ACC112 (cell line): ENCODE results near the gene SLC39A5.
"Not testable (repeated sequence)": the region's sequence is repeated elsewhere in the genome, so short reads cannot be mapped to it uniquely, and the experiment has no call there.

ENCODE experiments used
- H2AFZ ChIP-seq: fragments of 200-600 bp; sonication (generic); one replicate; pipeline ENCODE4 v1.6.0; 2017; ENCODE audit warnings: antibody characterized with exemption, low read length; ENCODE audit not compliant: unreplicated experiment
- H3K27ac ChIP-seq: fragments of 200-600 bp; sonication (generic); 2 replicates; pipeline ENCODE4 v1.5.1; 2014; ENCODE audit warnings: low read depth, mild to moderate bottlenecking, antibody characterized with exemption, low read length, moderate library complexity
- H3K27me3 ChIP-seq: fragments of 200-600 bp; sonication (generic); 2 replicates; pipeline ENCODE4 v1.6.1; 2014; ENCODE audit warnings: mild to moderate bottlenecking, antibody characterized with exemption, low read length, moderate library complexity, mixed read lengths; ENCODE audit not compliant: insufficient read depth
- H3K36me3 ChIP-seq: fragments of 200-600 bp; sonication (generic); 2 replicates; pipeline ENCODE4 v1.6.1; 2016; ENCODE audit warnings: mild to moderate bottlenecking, antibody characterized with exemption, low read length, moderate library complexity, mixed read lengths; ENCODE audit not compliant: insufficient read depth
- H3K4me1 ChIP-seq: fragments of 200-600 bp; sonication (generic); one replicate; pipeline ENCODE4 v1.6.1; 2016; ENCODE audit warnings: low read length, mixed read lengths; ENCODE audit not compliant: insufficient read depth, unreplicated experiment, control insufficient read depth
- H3K4me3 ChIP-seq: fragments of 200-600 bp; sonication (generic); 2 replicates; pipeline ENCODE4 v1.5.1; 2014; ENCODE audit warnings: mild to moderate bottlenecking, low read depth, low read length
- H3K79me2 ChIP-seq: fragments of 200-600 bp; sonication (generic); one replicate; pipeline ENCODE4 v1.6.0; 2016; ENCODE audit warnings: low read length; ENCODE audit not compliant: control insufficient read depth, unreplicated experiment, insufficient read depth

SLC39A5 gene

DNA sequence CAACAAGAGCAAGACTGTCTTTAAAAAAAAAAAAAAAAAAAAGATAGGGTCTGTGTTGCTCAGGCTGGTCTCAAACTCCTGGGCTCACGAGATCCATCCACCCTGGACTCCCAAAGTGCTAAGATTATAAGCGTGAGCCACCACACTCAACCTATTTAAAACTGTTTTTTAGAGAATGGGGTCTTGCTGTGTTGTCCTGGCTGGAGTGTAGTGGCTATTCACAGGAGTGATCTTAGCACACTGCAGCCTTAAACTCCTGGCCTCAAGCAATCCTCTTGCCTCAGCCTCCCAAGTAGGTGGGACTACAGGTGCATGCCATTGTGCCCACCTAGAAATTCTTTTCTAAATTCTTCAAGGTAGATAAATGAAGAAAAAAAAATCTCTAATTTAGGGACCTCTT, 44.4 kb downstream of the SLC39A5 start:
- Histone ChIP-seq H3K27me3 (no peaks in the 10 kb centered on the region), H2AFZ (no peak overlapping the region), H3K4me3 (no peak overlapping the region), H3K36me3 (peaks cover 20% of the 10 kb centered on the region; the same call in 1 of the 2 replicates), H3K4me1 (no peaks in the 10 kb centered on the region), H3K79me2 (no peaks in the 10 kb centered on the region), H3K27ac (no peak overlapping the region)

- Histone ChIP-seq H3K4me3 (no peak overlapping the region), H3K4me1 (no peaks in the 10 kb centered on the region), H2AFZ (no peak overlapping the region), H3K36me3 (peaks cover 38% of the 10 kb centered on the region), H3K27ac (no peak overlapping the region), H3K79me2 (no peaks in the 10 kb centered on the region), H3K27me3 (no peaks in the 10 kb centered on the region)
Observed at GRCh38 chr12:56278905-56279304, 49.1 kb downstream of the SLC39A5 start.

GRCh38 chr12:56280849-56281248, 51.0 kb downstream of the SLC39A5 start:
- no peak overlapping the region for H3K27ac ChIP-seq
- no peak overlapping the region for H2AFZ ChIP-seq
- H3K4me1 ChIP-seq: no peaks in the 10 kb centered on the region
- no peak overlapping the region for H3K4me3 ChIP-seq
- no peaks in the 10 kb centered on the region for H3K27me3 ChIP-seq
- peaks cover 27% of the 10 kb centered on the region for H3K36me3 ChIP-seq
- H3K79me2 ChIP-seq: no peaks in the 10 kb centered on the region

DNA sequence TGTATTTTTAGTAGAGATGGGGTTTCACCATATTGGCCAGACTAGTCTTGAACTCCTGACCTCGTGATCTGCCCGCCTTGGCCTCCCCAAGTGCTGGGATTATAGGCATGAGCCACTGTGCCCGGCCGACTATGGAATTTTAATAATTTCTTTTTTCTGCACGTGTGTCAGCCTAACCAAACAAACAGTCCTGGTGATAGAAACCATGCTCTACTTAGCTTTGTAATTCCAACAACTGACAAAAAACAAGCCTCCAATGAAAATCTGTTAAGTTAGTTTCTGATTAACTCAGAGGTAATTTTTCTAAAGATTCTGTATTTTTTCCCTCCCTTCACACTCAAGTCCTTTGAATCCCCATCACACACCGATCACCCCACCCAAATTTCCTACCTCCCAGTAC, 52.2 kb downstream of the SLC39A5 start:
- Histone ChIP-seq H3K27me3 (no peaks in the 10 kb centered on the region), H2AFZ (no peak overlapping the region), H3K36me3 (peaks cover 21% of the 10 kb centered on the region), H3K4me1 (peaks cover 4% of the 10 kb centered on the region), H3K27ac (no peak overlapping the region), H3K4me3 (no peak overlapping the region), H3K79me2 (peaks cover 5% of the 10 kb centered on the region)

DNA sequence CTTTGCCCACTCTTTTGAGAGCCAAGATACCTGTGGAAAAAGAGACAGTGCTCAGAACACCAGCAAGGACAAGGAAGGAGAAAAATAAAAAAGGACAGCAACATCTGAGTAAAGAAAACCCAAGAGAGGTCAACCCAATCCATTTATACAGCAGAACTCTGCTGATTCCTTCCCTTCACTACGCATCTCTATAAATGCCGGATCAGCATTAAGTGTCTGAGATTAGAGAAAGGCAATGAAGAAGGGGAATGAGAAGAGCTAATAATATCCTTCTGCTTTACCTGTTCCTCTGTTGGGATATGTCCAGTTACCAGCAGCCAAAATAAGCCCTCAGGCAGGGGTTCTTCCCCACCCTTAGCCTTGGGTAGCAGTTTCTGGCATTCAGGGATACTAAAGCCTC, 52.7 kb downstream of the SLC39A5 start:
- no peaks in the 10 kb centered on the region for H3K27me3 ChIP-seq
- H3K4me3 ChIP-seq: no peak overlapping the region
- H3K36me3 ChIP-seq: peaks cover 21% of the 10 kb centered on the region
- H3K4me1 ChIP-seq: peaks cover 4% of the 10 kb centered on the region
- no peak overlapping the region for H2AFZ ChIP-seq
- no peak overlapping the region for H3K27ac ChIP-seq
- peaks cover 5% of the 10 kb centered on the region for H3K79me2 ChIP-seq

- H3K4me1 ChIP-seq, H3K4me3 ChIP-seq, H3K27ac ChIP-seq, H3K79me2 ChIP-seq, H2AFZ ChIP-seq, H3K27me3 ChIP-seq: not testable (repeated sequence)
- peaks cover 21% of the 10 kb centered on the region for H3K36me3 ChIP-seq
Observed at GRCh38 chr12:56284263-56284662, 54.4 kb downstream of the SLC39A5 start.

DNA sequence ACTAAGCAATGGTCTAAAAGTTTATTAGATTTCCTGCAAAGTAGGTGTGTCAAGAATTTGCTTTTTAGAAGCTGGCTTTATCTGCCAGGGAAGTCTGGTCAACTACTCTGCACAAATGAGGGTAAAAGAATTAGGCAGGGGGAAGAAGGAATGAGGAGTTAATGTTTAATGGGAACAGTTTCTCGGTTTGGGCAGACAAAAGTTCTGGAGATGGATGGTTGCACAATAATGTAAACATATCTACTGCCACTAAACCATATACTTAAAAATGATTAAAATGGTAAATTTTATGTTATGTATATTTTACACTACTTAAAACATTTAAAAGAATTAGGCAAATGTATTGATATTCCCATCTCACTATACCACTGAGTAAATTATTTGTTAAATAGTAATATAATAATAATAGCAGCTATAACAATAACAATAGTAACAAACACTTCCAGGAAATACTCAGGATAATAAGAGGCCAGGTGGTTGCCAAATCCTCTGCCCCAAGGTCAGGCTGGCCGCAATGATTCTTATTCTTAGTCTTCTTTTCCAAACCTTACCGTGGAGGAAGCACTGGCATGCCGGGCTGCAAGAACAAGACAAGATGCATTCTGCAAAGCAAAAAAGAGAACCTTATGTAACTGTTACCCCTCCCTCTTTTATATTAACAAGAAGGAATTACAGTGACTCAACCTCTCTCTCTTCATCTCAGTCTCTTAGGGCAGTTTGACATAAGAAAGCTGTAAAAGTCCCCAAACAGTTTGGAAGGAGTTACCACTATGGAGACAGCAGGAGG, 56.4 kb downstream of the SLC39A5 start:
- no peaks in the 10 kb centered on the region for H3K27me3 ChIP-seq
- no peak overlapping the region for H2AFZ ChIP-seq
- peaks cover 20% of the 10 kb centered on the region for H3K79me2 ChIP-seq
- peaks cover 4% of the 10 kb centered on the region for H3K4me1 ChIP-seq
- peaks cover 23% of the 10 kb centered on the region for H3K36me3 ChIP-seq
- H3K4me3 ChIP-seq: no peak overlapping the region
- H3K27ac ChIP-seq: no peak overlapping the region
